WERI-Rb-1 (cell line): ENCODE data around the gene C7orf33.

ENCODE experiments used
- DNase-seq: peaks from one replicate; pipeline ENCODE4 v3.0.0-alpha.2; 2020
- H3K27ac ChIP-seq: fragments of 250-450 bp; sonication (Bioruptor Pico); 2 replicates; pipeline ENCODE4 v1.5.1; 2020; ENCODE audit warnings: mild to moderate bottlenecking, moderate library complexity
- H3K27me3 ChIP-seq: fragments of 250-450 bp; sonication (Bioruptor Pico); 2 replicates; pipeline ENCODE4 v1.5.1; 2021; ENCODE audit warnings: mild to moderate bottlenecking, low read depth, moderate library complexity; ENCODE audit not compliant: insufficient read depth, severe bottlenecking
- H3K36me3 ChIP-seq: fragments of 250-450 bp; sonication (Bioruptor Pico); 2 replicates; pipeline ENCODE4 v1.5.1; 2020; ENCODE audit warnings: mild to moderate bottlenecking, moderate library complexity
- H3K4me3 ChIP-seq: 2 replicates; pipeline ENCODE4 v1.5.1; 2011; ENCODE audit warnings: low read depth, mild to moderate bottlenecking, control low read depth, low read length
- H3K9me3 ChIP-seq: fragments of 250-450 bp; sonication (Bioruptor Pico); 2 replicates; pipeline ENCODE4 v1.5.1; 2021; ENCODE audit warnings: mild to moderate bottlenecking, moderate library complexity; ENCODE audit not compliant: severe bottlenecking
- TF ChIP-seq, protein P1 (sequence below): IDR thresholded peaks from 2 replicates; pipeline ENCODE4 v1.5.1; 2011; ENCODE audit warnings: low read depth, mild to moderate bottlenecking, control low read depth, inconsistent platforms, low read length

Gene C7orf33

DNA sequence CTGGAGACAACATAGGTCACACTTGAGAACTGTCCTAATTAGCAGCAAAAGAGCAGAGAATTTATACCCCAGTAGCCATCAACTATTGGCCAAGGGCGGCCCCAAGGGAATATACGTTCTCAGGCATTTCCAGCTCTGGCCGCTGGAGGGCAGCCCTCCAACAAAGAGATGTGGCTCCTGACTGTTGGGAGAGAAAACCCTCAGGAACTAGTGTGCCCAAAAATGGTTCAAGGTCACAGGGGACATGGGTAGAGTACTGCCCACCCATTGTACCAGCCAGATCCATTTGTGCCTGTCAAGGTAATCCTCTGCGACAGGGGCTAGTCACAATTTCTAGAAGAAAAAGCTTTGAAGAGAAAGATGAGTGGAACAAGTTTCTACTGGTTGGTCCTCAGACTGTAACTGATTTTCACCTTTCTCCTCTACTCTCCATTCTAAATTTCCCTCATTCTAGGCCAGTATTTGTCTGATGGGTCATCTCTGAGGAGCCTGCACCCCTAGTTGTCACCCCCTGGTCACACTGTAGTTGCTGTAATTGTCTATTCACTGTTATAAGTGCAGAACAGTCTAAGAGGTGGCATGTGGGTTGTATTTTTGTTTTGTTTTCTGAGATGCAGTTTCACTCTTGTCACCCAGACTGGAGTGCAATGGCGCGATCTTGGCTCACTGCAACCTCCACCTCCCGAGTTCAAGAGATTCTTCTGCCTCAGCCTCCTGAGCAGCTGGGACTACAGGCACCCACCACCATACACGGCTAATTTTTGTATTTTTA is 14.7 kb upstream of the C7orf33 start:
- Histone ChIP-seq H3K27ac (no peak overlapping the region), H3K4me3 (no peak overlapping the region), H3K36me3 (no peaks in the 10 kb centered on the region), H3K9me3 (no peaks in the 10 kb centered on the region), H3K27me3 (no peaks in the 10 kb centered on the region)
- peak; percentile 73 for DNase-seq
- TF ChIP-seq, protein P1, sequence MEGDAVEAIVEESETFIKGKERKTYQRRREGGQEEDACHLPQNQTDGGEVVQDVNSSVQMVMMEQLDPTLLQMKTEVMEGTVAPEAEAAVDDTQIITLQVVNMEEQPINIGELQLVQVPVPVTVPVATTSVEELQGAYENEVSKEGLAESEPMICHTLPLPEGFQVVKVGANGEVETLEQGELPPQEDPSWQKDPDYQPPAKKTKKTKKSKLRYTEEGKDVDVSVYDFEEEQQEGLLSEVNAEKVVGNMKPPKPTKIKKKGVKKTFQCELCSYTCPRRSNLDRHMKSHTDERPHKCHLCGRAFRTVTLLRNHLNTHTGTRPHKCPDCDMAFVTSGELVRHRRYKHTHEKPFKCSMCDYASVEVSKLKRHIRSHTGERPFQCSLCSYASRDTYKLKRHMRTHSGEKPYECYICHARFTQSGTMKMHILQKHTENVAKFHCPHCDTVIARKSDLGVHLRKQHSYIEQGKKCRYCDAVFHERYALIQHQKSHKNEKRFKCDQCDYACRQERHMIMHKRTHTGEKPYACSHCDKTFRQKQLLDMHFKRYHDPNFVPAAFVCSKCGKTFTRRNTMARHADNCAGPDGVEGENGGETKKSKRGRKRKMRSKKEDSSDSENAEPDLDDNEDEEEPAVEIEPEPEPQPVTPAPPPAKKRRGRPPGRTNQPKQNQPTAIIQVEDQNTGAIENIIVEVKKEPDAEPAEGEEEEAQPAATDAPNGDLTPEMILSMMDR = peak; percentile 82

DNA sequence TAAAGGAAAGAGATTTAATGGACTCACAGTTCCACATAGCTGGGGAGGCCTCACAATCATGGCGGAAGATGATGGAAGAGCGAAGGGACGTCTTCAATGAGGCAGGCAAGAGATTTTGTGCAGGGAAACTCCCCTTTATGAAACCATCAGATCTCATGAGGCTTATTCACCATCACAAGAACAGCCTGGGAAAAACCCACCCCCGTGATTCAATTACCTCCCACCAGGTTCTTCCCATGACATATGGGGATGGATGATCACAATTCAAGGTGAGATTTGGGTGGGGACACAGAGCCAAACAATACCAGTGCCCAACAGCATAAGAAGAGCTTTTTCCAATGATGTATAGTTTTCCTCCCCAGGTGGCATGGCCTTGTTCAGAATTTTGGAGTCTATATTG is 11.2 kb upstream of the C7orf33 start:
- no peaks in the 10 kb centered on the region for H3K27me3 ChIP-seq
- H3K36me3 ChIP-seq = no peaks in the 10 kb centered on the region
- no peak overlapping the region for H3K4me3 ChIP-seq
- TF ChIP-seq, protein P1 = no peak
- no peak overlapping the region for H3K27ac ChIP-seq
- no peak for DNase-seq
- peaks cover 3% of the 10 kb centered on the region for H3K9me3 ChIP-seq

DNA sequence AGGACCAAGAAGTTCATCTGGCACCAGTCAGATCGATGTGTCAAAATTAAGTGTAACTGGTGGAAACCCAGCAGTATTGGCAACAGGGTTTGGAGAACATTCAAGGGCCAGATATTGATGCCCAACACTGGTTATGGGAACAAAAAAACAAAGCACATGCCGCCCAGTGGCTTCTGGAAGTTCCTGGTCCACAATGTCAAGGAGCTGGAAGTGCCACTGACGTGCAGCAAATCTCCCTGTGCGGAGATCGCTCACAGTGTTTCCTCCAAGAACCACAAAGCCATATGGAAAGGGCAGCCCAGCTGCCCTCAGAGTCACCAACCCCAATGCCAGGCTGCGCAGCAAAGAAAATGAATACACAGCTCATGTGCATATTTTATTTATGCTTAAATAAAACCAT is 10.1 kb upstream of the C7orf33 start:
- H3K27me3 ChIP-seq = no peaks in the 10 kb centered on the region

DNA sequence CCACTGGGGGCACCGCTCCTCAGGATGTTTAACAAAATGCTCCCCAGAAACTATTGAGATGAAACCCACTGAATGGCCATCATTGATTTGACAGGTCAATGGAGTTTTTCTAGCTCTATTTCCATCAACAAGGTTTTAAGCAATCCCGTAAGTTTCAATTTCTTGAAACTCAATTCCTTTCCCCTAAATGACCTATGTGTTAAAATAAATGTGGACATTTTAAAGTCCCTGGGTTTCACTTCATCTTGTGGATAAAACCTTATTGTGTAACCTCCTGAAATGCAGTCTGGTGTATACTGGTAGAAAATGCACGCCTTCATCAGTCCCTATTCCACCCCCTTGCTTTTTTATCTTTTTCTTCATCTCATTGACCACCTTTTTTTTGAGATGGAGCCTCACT is 8.9 kb upstream of the C7orf33 start:
- Histone ChIP-seq H3K27me3 (no peaks in the 10 kb centered on the region), H3K4me3 (no peak overlapping the region), H3K9me3 (peaks cover 3% of the 10 kb centered on the region), H3K36me3 (no peaks in the 10 kb centered on the region), H3K27ac (no peak overlapping the region)
- no peak for DNase-seq
- TF ChIP-seq, protein P1 = no peak

More for the DNA sequence above, 10.1 kb upstream of the C7orf33 start:
- Histone ChIP-seq H3K9me3 (peaks cover 3% of the 10 kb centered on the region), H3K36me3 (no peaks in the 10 kb centered on the region), H3K27ac (no peak overlapping the region), H3K4me3 (no peak overlapping the region)
- no peak for DNase-seq
- TF ChIP-seq, protein P1 = no peak

DNA sequence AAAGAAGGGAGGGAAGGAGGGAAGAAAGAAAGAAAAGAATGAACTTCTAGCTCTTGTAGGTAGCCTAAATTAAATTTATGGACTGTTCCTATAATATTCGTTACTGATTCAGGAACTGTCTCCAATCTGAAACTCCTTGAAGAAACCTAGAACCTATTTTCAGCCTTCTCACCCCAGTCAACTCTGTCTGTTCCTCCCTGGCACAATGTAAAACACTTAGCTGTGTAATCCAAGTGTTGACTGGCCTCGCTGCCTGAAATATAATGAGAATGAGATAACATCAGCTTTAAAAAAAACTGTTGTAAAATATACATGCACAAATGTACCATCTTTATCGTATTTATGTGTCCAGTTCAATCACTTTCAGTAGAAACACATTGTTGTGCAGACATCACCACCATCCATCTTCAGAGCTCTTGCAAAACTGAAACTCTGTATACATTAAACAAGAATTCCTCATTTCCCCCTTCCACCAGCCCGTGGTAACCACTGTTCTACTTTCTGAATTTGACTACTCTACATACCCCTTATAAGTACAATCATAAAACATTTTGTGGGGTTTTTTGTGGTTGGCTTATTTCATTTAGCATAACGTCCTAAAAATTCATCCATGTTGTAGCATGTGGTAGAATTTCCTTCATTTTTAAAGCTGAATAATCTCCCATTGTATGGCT is 6.3 kb upstream of the C7orf33 start:
- H3K27ac ChIP-seq = no peak overlapping the region
- H3K4me3 ChIP-seq = no peak overlapping the region
- peaks cover 3% of the 10 kb centered on the region for H3K9me3 ChIP-seq
- no peaks in the 10 kb centered on the region for H3K36me3 ChIP-seq
- TF ChIP-seq, protein P1 = no peak
- DNase-seq = no peak
- no peaks in the 10 kb centered on the region for H3K27me3 ChIP-seq
